Measurements from ENCODE around the gene RDH5.
"Not testable (repeated sequence)": the region's sequence is repeated elsewhere in the genome, so short reads cannot be mapped to it uniquely, and the experiment has no call there.

Gene RDH5

DNA sequence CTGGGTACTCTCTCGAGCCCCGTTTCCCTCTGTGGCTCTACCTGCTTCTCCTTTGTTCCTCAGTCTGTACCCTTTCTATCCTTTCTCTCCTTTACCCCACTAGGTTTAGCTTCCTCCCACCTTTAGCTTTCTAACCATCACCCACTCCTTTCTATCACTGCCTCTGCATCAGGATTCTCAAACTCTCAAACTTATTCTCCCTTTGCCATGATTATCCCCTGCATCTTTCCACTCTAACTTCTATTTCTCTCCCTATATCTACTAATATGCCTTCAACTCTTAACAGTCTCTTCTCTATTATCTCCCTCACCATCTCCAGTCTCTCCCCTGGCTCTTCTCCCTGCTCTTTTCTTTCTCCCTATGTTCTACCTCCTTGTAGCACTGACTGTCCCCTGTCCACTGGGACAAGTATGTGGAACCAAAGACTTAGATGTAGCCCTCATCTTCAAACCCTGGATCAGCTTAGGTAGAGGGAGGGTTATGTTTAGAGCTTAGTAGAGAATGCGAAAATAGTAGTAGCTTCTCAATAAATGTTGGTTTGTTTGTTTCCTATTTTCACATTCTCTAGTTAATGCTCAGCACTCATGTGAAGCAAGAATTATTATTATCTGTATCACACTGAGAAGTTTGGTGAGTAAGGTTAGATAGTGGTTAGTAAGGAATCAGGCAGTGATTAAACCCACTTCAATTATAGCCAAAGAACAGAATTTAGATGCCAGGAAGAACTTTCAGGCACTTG is 26.1 kb downstream of the RDH5 start:
- no peak for TF ChIP-seq CTCF (IDR thresholded peaks at IDR 0.05; ENCODE audit: low read depth, low read length)
- DNase-seq (ENCODE audit: low read depth in 2 of 2), result no peak
- H3K4me3 ChIP-seq (replicated peaks in 1 of 2; ENCODE audit: low read depth in 2 of 2, low read length in 2 of 2), result no peak overlapping the region

DNA sequence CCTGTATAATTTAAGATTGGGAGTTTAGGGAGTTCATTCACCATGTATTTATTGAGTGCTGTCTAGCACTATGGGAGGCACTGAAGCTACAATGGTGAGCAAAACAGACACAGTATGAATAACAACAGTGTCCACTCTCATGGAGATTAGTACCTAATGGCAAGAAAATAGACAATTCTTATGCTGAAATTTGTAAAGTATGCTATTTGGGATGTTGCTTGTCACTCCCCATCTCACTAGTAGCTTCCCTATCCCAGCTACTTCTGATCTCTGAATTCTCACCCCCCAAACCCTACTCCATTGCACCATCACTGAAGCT is 26.7 kb downstream of the RDH5 start:
- no peak for TF ChIP-seq CTCF (IDR thresholded peaks at IDR 0.05; ENCODE audit: low read depth, low read length)
- H3K4me3 ChIP-seq (replicated peaks in 1 of 2; ENCODE audit: low read depth in 2 of 2, low read length in 2 of 2), result no peak overlapping the region
- no peak for DNase-seq (ENCODE audit: low read depth in 2 of 2)

- DNase-seq (ENCODE audit: low read depth in 2 of 2), result no peak
- no peak overlapping the region for H3K4me3 ChIP-seq (replicated peaks in 1 of 2; ENCODE audit: low read depth in 2 of 2, low read length in 2 of 2)
- TF ChIP-seq CTCF (IDR thresholded peaks at IDR 0.05; ENCODE audit: low read depth, low read length), result no peak
Measured at GRCh38 chr12:55748230-55748993, 28.2 kb downstream of the RDH5 start.

DNA sequence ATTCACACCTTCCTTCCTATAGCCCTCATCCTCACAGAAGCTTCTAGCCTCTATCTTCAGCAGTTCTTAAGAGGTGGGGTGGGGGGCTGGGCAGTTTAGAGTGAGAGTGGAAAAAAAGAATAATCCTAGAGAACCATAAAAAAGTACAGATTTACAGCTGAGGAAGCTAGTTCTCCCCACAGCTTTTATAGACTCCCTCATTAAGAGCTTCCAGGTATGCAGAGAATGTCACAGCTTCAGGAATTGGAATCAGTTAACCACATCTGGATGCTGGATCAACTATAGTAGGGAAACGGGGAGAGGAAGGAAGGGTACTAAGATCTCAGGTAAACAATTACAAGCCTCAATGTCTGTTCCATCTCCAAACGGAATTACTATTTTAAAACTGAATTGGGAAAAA is 35.1 kb downstream of the RDH5 start:
- TF ChIP-seq CTCF (IDR thresholded peaks at IDR 0.05; ENCODE audit: low read depth, low read length), result no peak
- H3K4me3 ChIP-seq (replicated peaks in 1 of 2; ENCODE audit: low read depth in 2 of 2, low read length in 2 of 2), result no peak overlapping the region
- DNase-seq (ENCODE audit: low read depth in 2 of 2), result no peak

- no peak for DNase-seq (ENCODE audit: low read depth in 2 of 2)
- H3K4me3 ChIP-seq (replicated peaks in 1 of 2; ENCODE audit: low read depth in 2 of 2, low read length in 2 of 2), result no peak overlapping the region
- no peak for TF ChIP-seq CTCF (IDR thresholded peaks at IDR 0.05; ENCODE audit: low read depth, low read length)
Measured at GRCh38 chr12:55757701-55758100, 37.5 kb downstream of the RDH5 start.

GRCh38 chr12:55758575-55758974 is 38.4 kb downstream of the RDH5 start:
- not testable (repeated sequence) for DNase-seq (ENCODE audit: low read depth in 2 of 2); H3K4me3 ChIP-seq (replicated peaks in 1 of 2; ENCODE audit: low read depth in 2 of 2, low read length in 2 of 2)

- no peak for DNase-seq (ENCODE audit: low read depth in 2 of 2)
- H3K4me3 ChIP-seq (replicated peaks in 1 of 2; ENCODE audit: low read depth in 2 of 2, low read length in 2 of 2), result no peak overlapping the region
- no peak for TF ChIP-seq CTCF (IDR thresholded peaks at IDR 0.05; ENCODE audit: low read depth, low read length)
Measured at GRCh38 chr12:55760663-55761062, 40.5 kb downstream of the RDH5 start.
